Stimulated activated CD8-positive, alpha-beta memory T cell treated with anti-CD3 and anti-CD28 coated beads, Interleukin-7, amount 100 ng/mL, for 4 hours (primary cell): ENCODE results near the gene BOK.
"Not testable (repeated sequence)": the region's sequence is repeated elsewhere in the genome, so short reads cannot be mapped to it uniquely, and the experiment has no call there.

Experiments
- DNase-seq, 2 donors: peaks; one replicate each; pipeline ENCODE4 v3.0.0-alpha.2; 2020; ENCODE audit warnings: low read depth in 2 of 2

Gene BOK

DNA sequence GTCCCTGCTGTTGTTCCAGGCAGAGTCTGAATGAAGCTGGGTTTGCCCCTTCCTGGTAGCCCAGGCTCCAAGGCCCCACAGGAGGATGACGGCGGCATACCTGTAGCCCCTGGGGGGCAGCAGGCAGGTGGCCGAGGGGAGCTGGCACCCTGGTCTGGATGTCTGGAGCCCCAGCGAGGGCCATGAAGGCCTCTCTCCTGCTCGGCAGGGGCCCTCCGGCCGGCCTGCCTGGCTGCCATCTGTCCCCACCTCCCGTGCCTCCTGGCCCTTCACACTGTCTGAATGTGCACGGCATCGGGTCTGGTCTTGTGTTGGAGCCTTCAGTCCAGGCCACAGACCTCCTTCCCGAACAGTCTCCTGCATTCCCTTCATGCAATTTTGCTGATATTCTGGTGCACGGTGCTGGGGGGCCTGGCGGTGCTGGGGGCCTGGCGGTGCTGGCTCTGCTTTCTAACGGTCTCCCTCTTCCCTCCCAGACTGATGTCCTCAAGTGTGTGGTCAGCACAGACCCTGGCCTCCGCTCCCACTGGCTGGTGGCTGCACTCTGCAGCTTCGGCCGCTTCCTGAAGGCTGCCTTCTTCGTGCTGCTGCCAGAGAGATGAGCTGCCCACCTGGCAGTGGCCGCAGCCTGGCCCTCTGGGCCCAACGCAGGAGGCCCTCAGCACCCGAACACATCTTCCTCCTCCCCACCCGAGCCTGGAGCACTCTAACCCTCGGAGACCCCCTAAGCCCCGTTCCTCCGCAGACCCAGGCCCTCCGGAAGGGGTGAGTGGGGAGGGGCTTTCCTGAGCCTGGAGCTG is 13.5 kb downstream of the BOK start:
- no peak for DNase-seq

DNA sequence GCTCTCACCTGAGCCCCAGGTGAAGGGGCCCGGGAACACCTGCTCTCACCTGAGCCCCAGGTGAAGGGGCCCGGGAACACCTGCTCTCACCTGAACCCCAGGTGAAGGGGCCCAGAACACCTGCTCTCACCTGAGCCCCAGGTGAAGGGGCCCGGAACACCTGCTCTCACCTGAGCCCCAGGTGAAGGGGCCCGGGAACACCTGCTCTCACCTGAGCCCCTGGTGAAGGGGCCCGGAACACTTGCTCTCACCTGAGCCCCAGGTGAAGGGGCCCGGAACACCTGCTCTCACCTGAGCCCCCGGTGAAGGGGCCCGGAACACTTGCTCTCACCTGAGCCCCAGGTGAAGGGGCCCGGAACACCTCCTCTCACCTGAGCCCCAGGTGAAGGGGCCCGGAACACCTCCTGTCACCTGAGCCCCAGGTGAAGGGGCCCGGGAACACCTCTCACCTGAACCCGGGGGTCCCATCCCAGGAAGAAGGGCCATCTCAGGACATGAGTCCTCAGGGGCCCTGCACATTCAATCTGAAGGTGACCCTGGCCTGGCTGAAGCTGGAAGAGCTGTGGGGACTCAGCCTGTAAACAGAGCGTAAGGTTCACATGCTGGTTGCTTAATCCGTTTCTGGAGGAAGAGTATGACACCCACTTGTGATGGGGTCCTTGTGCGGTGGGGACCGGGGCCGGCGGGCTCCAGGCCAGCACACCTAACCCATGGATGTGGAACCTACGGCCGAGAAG is 14.5 kb downstream of the BOK start:
- not testable (repeated sequence) for DNase-seq

DNA sequence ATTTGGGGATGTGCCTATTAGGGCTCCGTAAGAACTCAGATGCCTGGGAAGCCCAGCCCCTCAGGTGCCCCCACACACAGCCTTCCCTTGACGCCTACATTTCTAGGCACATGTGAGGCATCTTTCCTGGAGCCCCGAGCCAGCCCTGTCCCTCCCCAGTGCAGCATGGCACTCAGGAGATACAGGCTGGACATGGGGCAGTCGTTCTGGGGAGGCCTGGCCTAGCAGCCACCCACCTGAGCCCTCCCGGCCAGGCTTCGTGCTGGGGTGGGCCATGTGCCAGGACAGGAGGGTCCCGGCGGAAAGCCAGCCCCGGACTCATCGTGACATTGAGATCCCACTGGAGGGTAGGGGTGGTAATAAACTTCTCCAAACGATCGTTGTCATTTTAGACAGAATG is 15.2 kb downstream of the BOK start:
- no peak for DNase-seq

DNA sequence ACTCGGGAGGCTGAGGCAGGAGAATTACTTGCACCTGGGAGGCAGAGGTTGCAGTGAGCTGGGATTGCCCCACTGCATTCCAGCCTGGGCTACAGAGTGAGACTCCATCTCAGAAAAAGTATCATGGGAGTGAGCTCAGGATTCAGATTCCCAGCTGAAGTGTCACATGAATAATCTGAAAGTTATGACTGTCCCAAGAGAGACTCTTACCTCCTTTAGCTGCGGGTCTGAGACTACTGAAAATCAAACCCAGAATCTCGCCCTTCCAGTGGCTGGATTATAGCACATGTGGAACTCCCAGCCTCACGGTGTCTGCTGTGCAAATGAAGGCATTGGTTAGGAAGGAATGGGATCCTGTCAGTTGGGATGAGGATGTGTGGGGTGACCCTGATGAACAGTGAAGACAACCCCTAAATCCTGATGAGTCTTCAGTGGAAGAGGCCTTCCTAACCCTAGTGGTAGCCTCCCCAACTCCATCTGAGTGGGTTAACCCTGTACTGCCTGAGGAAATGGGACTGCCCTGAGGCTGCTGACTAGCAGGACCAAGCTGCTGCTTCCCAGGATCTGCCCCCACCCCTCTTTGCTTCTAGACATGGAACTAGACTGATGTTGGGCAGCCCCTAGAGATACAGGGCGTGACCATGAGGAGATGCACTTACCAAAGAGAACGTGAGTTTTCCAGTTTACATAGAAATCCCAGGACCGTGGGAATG is 16.5 kb downstream of the BOK start:
- DNase-seq: no peak

DNA sequence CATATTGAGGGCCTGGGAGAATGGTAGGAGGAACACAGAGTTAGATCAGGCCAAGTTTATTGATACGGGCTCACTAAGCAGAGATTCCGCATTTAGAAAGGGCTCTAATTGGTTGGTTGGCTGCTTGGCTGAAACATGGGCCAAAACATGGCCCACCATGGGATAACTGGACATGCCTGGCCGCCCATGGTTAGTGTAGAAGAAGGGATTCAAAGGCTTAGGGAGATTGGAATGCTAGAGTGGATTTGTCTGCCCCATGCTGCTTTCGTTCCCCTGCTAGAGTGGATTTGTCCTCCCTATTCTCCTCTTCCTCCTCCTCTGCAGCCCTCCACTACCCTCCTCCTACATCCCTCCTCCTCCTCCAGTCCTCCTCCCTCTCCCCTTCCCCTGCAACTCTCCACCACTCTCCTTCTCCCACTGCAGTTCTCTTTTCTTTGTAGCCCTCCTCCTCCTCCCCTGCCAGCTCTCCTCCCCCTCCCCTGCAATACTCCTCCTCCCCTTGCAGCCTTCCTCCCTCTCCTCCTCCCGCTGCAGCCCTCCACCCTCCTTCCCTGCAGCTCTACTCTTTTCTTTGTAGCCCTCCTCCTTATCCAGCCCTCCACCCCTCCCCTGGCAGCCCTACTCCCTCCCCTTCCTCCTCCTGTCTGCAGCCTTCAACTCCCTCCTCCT is 17.2 kb downstream of the BOK start:
- no peak for DNase-seq

DNA sequence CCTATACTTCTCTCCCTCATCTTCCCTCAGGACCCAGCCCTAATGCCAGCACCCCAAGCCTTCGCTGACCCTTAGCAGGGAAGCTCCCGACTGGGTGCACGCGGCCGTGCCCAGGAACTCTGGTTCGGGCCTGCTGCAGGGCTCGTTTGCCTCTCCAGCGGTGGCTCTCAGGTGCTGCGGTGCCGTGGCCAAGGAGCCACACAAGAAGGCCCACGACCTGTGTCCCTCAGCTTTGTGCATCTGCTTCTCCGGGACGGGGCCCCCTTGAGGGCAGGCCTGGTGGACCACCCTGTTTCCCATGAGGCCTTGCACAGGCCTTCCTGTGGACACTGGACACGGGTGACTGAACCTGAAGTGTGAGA is 17.7 kb downstream of the BOK start:
- DNase-seq: no peak

DNA sequence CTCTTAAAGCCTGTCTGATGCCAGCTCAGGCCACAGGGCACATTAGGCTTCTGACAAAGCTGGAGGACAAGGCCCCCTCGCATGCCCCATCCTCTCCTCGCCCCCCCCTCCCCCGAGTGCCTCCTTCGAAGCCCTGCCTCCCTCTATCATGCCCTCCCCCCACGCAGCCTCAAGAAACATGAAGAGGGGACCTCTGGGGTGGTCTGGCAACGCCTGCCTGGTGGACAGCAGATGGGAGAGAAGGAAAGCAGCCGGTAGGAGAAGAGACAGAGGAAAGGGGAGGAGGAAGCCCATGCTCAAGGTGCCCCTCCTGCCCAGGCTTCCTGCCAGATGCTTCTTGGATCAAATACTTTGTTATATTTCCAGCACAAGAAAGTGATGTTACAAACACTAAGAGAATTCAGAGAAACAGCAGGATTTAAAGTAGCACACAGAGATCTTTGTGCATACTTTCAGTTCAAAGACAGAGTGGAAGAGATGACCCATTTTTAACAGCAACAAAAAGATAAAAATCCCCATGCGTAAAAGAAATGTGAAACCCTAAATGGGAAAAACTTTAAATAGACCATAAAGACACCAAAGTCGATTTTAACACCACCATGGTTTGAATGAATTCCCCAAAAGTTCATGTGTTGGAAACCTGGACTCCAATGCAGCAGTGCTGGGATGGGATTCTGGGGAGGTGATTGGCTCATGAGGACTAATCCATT is 19.0 kb downstream of the BOK start:
- DNase-seq: no peak

DNA sequence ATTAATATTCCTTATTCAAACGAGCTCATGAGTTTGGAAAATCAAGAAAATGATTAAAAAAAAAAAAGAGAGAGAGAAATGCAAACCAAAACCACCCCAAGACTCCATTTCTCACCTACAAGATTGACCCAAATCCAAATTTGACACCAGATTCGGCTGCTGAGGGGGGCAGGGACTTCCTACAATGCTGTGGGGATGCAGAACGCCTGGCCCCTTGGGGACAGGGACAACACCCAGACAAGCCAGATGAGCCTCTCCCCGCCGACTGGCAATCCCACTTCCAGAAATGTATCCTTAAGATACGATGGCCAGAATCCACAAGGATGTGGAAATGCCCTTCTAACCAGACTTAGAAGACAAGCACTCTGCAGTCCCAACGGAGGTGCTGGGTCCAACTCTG is 20.7 kb downstream of the BOK start:
- no peak for DNase-seq

DNA sequence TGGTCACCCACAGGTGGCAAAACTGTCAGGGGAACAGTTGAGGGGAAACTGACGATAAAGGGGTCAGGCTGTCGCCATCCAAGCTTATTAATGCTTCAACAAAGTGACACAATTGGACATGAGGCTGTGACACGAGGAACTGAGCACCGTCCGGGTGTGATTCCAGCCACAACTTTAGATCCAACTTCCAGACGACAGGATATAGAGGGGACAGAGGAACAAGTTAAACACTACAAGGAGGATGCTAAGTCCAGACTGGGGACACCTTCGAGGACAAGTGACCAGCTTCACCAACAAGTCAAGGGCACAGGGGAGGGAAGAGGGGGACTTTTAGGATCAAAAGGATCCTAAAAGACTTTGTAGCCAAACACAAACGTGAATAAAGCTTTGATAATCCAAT is 23.8 kb downstream of the BOK start:
- no peak for DNase-seq

DNA sequence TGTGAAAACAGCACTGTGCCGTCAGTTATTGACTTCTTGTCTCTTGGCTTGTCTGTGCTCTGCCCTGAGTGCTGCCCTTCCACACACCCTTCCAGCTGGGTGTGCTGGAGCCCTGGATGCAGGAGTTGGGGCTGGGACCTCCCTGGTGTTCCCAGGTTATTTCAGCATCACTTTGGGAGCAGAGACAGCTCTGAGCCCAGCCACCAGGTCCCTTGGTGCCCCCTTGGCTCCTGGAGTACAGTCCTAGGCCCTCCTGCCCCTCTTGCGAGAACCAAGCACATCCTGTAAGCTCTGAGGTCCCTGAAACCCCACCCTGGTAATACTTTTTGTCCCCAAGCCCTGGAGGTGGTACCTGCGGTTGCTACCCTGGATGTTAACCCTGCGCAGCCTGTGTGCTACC is 24.3 kb downstream of the BOK start:
- DNase-seq: no peak

DNA sequence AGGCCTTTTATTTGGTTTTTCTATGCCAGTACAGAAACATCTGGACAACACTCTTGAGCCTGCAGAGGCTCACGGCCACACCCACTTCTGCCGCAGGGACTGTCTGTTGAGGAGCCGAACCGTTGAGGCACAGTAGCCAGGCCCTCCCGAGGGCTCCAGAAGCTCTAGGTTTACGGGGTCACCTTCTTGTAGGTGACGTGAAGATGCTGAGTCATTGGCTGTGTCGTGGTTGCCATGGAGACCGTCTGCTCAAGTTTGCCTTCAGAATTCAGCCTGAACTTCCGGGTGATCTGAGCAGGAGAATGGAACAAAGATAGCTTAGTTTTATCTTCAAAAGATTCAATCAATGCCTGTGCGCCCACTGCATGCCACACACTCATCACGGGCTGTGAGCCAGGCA is 25.9 kb downstream of the BOK start:
- no peak for DNase-seq

DNA sequence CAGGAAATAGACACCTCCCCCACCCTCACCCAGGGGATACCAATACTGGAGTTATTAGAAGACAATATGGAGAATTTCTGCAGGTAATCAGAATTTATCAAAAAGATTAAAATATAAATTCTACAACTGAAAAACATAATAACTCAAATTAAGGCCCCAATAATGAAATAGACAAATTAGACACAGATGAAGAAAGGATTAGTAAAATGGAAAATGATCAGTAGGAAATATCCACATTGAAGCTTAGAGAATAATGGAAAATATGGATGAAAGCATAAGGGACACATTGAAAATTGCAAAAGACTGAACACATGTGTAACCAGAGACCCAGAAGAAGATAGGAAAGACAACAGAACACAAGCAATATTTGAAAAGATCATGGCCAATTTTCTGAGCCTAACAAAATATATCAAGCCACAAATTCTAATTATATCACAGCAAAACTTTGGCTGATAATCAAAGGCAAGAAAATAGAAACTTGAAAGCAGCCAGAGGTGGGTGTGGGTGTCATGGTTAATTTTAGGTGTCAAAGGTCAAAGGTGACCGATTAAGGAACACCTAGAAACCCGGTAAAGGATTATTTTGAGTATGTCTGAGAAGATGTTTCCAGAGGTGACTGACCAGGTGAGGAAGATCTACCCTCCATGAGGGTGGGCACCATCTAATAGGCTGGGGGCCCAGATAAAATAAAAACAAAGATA is 28.2 kb downstream of the BOK start:
- DNase-seq: no peak

DNA sequence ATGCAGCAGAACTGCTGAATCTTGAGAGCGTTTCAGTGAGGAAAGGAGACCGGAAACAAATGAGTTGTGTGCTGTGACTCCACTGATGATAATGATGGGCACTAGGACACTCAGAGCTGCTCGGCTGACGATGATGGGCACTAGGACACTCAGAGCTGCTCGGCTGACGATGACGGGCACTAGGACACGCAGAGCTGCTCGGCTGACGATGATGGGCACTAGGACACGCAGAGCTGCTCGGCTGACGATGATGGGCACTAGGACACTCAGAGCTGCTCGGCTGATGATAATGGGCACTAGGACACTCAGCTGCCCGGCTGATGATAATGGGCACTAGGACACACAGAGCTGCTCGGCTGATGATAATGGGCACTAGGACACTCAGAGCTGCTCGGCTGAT is 31.3 kb downstream of the BOK start:
- not testable (repeated sequence) for DNase-seq

DNA sequence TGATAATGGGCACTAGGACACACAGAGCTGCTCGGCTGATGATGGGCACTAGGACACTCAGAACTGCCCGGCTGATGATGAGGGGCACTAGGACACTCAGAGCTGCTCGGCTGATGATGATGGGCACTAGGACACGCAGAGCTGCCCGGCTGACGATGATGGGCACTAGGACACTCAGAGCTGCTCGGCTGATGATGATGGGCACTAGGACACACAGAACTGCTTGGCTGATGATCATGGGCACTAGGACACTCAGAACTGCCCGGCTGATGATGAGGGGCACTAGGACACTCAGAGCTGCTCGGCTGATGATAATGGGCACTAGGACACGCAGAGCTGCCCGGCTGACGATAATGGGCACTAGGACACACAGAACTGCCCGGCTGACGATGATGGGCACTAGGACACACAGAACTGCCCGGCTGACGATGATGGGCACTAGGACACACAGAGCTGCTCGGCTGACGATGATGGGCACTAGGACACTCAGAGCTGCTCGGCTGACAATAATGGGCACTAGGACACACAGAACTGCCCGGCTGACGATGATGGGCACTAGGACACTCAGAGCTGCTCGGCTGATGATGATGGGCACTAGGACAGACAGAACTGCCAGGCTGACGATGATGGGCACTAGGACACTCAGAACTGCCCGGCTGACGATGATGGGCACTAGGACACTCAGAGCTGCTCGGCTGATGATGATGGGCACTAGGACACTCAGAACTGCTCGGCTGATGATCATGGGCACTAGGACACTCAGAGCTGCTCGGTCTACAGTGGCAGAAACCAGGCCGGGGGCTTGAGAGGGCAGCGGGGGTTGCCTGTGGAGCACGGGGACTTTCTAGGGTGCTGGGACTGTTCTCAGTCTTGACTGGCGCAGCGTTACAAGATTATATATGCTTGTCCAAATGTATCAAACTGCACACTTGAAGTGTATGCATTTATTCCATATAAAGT is 32.2 kb downstream of the BOK start:
- not testable (repeated sequence) for DNase-seq

DNA sequence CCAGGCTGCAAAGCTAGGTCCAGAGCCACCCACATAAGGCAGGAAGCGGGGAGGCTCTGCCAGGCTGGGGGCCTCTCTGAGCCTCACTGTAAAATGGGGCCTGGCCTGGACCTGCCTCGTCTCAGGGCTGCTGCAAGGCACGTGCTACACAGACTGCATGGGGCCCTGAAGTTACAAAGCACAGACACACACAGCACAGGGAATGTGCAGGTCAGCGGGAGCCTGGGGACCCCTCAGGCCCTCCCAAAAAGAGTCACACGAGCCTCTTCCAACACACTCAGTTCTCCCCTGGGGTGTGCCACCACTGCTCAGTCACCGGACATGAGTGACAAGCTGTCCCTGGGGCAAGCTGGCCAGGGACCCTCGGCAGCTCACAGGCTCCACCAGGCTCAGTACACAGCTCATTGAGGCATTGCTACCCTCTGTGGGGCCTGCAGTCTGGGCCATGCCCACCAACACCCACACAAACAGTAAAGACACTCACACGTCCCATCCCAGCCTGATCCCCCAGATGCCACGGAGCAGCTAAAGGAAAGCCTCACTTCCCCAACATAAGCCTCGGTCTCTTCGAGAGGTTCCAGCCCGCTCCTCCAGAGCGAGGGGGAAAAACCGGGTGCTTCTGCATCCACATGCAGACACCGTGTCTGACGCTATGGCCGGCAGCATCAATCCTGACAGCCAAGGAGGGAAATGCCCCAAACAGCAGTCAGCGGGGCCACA is 33.7 kb downstream of the BOK start:
- DNase-seq: no peak

DNA sequence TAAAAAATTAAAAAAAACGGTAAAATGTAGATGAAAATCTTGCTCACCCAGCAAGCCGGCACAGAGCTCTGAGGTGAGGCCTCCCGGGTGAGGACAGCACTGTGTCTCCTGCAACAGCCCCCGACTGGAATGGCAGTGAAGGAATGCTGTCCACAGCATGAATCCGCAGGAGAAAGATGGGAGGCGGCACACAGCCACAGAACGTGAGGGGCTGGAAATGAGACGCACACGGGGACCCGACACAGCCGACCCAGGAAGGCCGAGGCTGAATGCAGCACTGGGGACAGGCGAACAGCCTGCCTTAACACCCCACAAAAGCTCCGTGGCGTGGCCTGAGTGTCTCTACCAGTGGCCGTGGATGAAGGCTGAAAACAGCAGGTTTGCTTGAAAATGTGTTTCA is 34.7 kb downstream of the BOK start:
- DNase-seq: no peak

DNA sequence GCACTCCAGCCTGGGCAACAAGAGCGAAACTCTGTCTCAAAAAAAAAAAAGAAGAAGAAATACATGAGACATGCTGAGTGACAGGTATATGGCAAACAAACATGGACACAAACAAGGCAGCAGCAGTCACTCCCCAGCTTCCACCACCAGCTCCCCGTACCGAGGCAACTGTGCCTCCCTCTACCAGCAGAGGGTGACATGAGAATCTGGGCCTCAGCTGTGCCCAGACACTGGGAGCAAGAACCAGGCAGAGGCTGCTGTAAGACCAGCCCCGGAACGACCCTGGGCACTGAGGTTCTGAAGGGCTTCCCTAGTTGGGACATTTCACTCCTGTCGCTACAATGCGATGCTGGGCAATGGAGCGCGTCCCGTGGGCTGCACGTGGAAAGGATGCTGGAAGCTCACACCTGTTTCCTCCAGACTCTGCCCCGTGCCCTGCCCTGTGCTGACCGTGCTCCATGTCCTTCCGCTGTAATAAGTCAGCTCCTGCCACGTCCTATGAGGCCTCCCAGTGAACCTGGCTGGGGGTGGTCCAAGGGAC is 37.1 kb downstream of the BOK start:
- DNase-seq: no peak

DNA sequence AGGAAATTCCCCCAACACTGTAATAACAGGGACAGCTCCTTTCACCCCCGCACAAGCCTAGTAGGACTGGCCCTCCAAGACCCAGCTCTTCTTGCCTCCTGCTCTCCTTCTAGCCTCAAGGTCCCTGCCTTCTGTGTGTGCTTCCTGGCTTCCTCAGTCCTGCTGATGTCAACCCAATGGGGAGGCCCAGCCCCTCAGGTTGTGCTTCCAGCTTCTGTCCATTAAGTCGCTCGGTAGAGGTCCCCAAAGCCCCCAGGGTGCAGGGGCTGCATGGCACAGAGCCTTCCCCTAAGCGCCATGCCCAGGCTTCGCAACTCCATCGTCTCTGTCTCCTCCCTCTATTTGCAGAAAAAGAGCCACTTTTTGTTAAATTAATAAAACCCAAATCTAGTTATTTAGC is 39.0 kb downstream of the BOK start:
- no peak for DNase-seq

DNA sequence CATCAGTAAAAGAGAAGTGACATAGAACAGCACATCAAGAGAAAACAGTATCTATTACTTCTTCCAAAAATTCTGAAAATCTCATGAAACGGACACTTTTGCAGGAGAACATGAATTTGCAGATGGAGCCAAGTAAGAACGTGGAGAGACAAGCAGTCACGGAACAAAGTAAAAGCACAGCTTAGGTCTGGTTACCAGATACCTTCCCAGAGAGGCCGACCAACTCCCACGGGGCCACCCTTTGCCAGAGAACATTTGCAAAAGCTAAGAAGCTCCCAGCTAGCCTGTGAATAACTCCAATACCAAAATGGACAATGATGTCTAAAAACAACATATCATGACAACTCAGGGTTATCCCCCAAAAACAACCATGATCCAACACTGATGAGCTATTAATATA is 39.5 kb downstream of the BOK start:
- no peak for DNase-seq
